Measurements from ENCODE around the gene TTC7B.

DNA sequence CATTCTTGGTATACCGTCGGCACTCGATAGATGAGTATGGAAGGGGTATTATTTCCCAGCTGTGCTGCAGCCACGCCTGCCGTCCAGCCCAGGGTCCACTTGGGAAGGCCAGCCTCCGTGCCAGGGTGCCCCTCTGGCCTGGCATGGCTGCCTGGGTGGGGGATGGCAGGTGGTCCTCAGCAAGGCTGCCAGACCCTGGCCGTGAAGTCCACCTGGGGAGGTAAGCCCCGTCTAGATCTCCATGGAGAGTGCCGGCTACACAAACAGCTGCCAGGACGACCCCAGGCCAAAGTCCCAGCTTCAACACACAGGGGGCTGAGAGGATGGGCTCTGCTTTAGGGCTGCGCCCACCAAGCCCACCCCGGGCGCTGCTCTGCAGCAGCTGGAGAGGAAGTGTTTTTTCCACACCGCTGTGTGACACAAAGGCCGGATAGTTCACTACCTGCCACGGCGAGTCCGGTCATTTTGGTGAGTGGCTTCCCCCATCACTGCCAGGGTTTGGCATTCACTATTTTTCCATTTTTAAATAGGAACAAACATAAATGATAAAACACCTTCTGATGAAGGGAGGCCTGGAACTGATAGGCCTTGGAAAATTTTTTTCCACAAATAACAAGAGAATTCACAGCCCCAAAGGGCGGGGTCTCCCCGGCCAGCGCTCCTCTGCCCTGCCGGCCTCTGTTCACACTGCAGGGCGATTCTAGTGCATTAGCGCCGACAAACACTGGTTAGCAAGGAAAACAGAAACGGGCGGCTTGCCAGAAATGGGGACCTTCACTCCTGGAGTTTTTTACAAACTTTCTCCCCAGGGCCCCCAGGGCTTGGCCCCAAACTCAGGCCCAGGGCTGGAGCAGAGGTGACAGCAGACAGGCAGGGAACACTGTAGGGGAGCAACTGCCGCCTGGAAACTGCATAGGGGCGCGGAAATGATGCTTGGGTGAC, 257.9 kb downstream of the TTC7B start:
- TF ChIP-seq, protein P1, sequence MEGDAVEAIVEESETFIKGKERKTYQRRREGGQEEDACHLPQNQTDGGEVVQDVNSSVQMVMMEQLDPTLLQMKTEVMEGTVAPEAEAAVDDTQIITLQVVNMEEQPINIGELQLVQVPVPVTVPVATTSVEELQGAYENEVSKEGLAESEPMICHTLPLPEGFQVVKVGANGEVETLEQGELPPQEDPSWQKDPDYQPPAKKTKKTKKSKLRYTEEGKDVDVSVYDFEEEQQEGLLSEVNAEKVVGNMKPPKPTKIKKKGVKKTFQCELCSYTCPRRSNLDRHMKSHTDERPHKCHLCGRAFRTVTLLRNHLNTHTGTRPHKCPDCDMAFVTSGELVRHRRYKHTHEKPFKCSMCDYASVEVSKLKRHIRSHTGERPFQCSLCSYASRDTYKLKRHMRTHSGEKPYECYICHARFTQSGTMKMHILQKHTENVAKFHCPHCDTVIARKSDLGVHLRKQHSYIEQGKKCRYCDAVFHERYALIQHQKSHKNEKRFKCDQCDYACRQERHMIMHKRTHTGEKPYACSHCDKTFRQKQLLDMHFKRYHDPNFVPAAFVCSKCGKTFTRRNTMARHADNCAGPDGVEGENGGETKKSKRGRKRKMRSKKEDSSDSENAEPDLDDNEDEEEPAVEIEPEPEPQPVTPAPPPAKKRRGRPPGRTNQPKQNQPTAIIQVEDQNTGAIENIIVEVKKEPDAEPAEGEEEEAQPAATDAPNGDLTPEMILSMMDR (IDR thresholded peaks at IDR 0.05), result no peak
- TF ChIP-seq, protein P2, sequence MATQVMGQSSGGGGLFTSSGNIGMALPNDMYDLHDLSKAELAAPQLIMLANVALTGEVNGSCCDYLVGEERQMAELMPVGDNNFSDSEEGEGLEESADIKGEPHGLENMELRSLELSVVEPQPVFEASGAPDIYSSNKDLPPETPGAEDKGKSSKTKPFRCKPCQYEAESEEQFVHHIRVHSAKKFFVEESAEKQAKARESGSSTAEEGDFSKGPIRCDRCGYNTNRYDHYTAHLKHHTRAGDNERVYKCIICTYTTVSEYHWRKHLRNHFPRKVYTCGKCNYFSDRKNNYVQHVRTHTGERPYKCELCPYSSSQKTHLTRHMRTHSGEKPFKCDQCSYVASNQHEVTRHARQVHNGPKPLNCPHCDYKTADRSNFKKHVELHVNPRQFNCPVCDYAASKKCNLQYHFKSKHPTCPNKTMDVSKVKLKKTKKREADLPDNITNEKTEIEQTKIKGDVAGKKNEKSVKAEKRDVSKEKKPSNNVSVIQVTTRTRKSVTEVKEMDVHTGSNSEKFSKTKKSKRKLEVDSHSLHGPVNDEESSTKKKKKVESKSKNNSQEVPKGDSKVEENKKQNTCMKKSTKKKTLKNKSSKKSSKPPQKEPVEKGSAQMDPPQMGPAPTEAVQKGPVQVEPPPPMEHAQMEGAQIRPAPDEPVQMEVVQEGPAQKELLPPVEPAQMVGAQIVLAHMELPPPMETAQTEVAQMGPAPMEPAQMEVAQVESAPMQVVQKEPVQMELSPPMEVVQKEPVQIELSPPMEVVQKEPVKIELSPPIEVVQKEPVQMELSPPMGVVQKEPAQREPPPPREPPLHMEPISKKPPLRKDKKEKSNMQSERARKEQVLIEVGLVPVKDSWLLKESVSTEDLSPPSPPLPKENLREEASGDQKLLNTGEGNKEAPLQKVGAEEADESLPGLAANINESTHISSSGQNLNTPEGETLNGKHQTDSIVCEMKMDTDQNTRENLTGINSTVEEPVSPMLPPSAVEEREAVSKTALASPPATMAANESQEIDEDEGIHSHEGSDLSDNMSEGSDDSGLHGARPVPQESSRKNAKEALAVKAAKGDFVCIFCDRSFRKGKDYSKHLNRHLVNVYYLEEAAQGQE (IDR thresholded peaks at IDR 0.05; ENCODE audit: insufficient read depth in 1 of 2, low read depth in 2 of 2, low read length in 1 of 2), result no peak
- TF ChIP-seq TCF7L2 (IDR thresholded peaks at IDR 0.05; ENCODE audit: low read depth, low read length), result no peak
- no peak for TF ChIP-seq POLR2AphosphoS5 (IDR thresholded peaks at IDR 0.05; ENCODE audit: low read depth, low read length)
